K562 (cell line): ENCODE measurements around the gene SGSM2. TPM values are rescaled to one million over a fixed set of nuclear protein-coding genes. Genes with fewer than 3 reads are reported as not detected.

Experiments used
- ATF1 ChIP-seq, 2 experiments: fragments of 450-650 bp in 1 of 2; IDR thresholded peaks; 2 replicates each; pipeline ENCODE4 v1.6.1; 2016; ENCODE audit warnings: missing compliant biosample characterization in 1 of 2, missing genetic modification characterization in 1 of 2
- ATF6 ChIP-seq: sonication (generic); formaldehyde crosslinking; IDR thresholded peaks from 2 replicates; pipeline ENCODE4 v1.4.0; 2020; ENCODE audit warnings: mild to moderate bottlenecking, missing genetic modification reagents
- BRD4 ChIP-seq: fragments of 200-600 bp; sonication (generic); IDR thresholded peaks from 2 replicates; pipeline ENCODE4 v1.6.1; 2017; ENCODE audit warnings: inconsistent platforms
- CEBPB ChIP-seq: fragments of 450-650 bp; IDR thresholded peaks from 2 replicates; pipeline ENCODE4 v1.6.1; 2016; ENCODE audit warnings: missing genetic modification characterization, missing compliant biosample characterization
- E2F1 ChIP-seq: sonication (generic); formaldehyde crosslinking; IDR thresholded peaks from 2 replicates; pipeline ENCODE4 v1.8.1; 2023; ENCODE audit warnings: mild to moderate bottlenecking, missing genetic modification reagents, moderate library complexity
- EGR1 ChIP-seq: fragments of 450-650 bp; conservative IDR thresholded peaks from 2 replicates; pipeline ENCODE4 v1.6.1; 2017; ENCODE audit warnings: mild to moderate bottlenecking
- ELF1 ChIP-seq: fragments of 200-800 bp; sonication (Bioruptor generic); IDR thresholded peaks from 2 replicates; pipeline ENCODE4 v1.6.1; 2016; ENCODE audit warnings: missing genetic modification characterization, missing compliant biosample characterization
- FOXK2 ChIP-seq, 2 experiments: fragments of 450-650 bp; IDR thresholded peaks in 1 of 2; conservative IDR thresholded peaks in 1 of 2; 2 replicates each; pipeline ENCODE4 v1.6.1; 2016; ENCODE audit warnings: low read depth in 2 of 2, mild to moderate bottlenecking in 1 of 2
- HDAC1 ChIP-seq, 2 experiments: fragments of 450-650 bp; IDR thresholded peaks; 2 replicates each; pipeline ENCODE4 v1.6.1; 2016 to 2017; ENCODE audit warnings: inconsistent platforms in 1 of 2, mild to moderate bottlenecking in 1 of 2, moderate library complexity in 1 of 2
- HDAC2 ChIP-seq: fragments of 450-650 bp; IDR thresholded peaks from 2 replicates; pipeline ENCODE4 v1.6.1; 2016; ENCODE audit warnings: mild to moderate bottlenecking
- MAFK ChIP-seq: IDR thresholded peaks from 2 replicates; pipeline ENCODE4 v1.6.1; 2011; ENCODE audit warnings: low read length, improper control_type of control experiment
- MEIS2 ChIP-seq: fragments of 450-650 bp; IDR thresholded peaks from 2 replicates; pipeline ENCODE4 v1.6.1; 2014; ENCODE audit warnings: mild to moderate bottlenecking; ENCODE audit not compliant: partially characterized antibody
- MIER1 ChIP-seq: fragments of 450-650 bp; IDR thresholded peaks from 2 replicates; pipeline ENCODE4 v1.6.1; 2016; ENCODE audit warnings: antibody characterized with exemption, mild to moderate bottlenecking, low read depth
- MXI1 ChIP-seq: IDR thresholded peaks from 2 replicates; pipeline ENCODE4 v1.6.1; 2011; ENCODE audit warnings: low read depth, mild to moderate bottlenecking, improper control_type of control experiment, low read length
- MYNN ChIP-seq, 2 experiments: sonication (generic); formaldehyde crosslinking in 1 of 2; IDR thresholded peaks; 2 replicates each; pipeline versions ENCODE4 v1.5.0 to v1.6.1; 2016 to 2020; ENCODE audit warnings: antibody characterized with exemption in 1 of 2, missing genetic modification reagents in 1 of 2
- NFIC ChIP-seq: fragments of 450-650 bp; IDR thresholded peaks from 2 replicates; pipeline ENCODE4 v1.6.1; 2017; ENCODE audit warnings: mild to moderate bottlenecking, inconsistent platforms
- POLR2A ChIP-seq: fragments of 450-650 bp; conservative IDR thresholded peaks from 2 replicates; pipeline ENCODE4 v1.6.1; 2016
- PTBP1 ChIP-seq: fragments of 200-400 bp; formaldehyde crosslinking; IDR thresholded peaks from 2 replicates; pipeline ENCODE4 v1.6.1; 2017; ENCODE audit warnings: low read depth, low read length
- TEAD1 ChIP-seq, 2 experiments: fragments of 450-650 bp in 1 of 2; sonication (generic) in 1 of 2; formaldehyde crosslinking; IDR thresholded peaks; 2 replicates each; pipeline versions ENCODE4 v1.4.0 to v1.8.0; 2020 to 2022; ENCODE audit warnings: mild to moderate bottlenecking in 2 of 2, missing genetic modification reagents in 1 of 2
- TFAP4 ChIP-seq: sonication (generic); formaldehyde crosslinking; IDR thresholded peaks from 2 replicates; pipeline ENCODE4 v1.8.0; 2022; ENCODE audit warnings: missing genetic modification reagents, mild to moderate bottlenecking, moderate library complexity, borderline replicate concordance
- ZBED1 ChIP-seq: IDR thresholded peaks from 2 replicates; pipeline ENCODE4 v1.6.1; 2014
- ZBTB8A ChIP-seq: fragments of 450-650 bp; IDR thresholded peaks from 2 replicates; pipeline ENCODE4 v1.6.1; 2018; ENCODE audit warnings: mild to moderate bottlenecking, moderate library complexity; ENCODE audit not compliant: partially characterized antibody
- ZEB2 ChIP-seq: fragments of 450-650 bp; IDR thresholded peaks from 2 replicates; pipeline ENCODE4 v1.6.1; 2016
- ZFP30 ChIP-seq: fragments of 250-450 bp; sonication (Bioruptor Pico); IDR thresholded peaks from 2 replicates; pipeline ENCODE4 v1.8.0; 2022; ENCODE audit warnings: moderate library complexity, mild to moderate bottlenecking, inconsistent platforms, borderline replicate concordance
- ZNF165 ChIP-seq: fragments of 250-450 bp; sonication (Bioruptor Pico); IDR thresholded peaks from 2 replicates; pipeline ENCODE4 v1.4.0; 2020; ENCODE audit warnings: borderline replicate concordance
- ZNF263 ChIP-seq: sonication (generic); formaldehyde crosslinking; IDR thresholded peaks from 2 replicates; pipeline ENCODE4 v1.8.0; 2022; ENCODE audit warnings: mild to moderate bottlenecking, missing genetic modification reagents, borderline replicate concordance
- polyA plus RNA-seq, 8 experiments: library from polyadenylated mRNA; depleted of rRNA in 4 of 8; stranded (reverse) in 5 of 8; unstranded in 3 of 8; fragments of >200 nt; fragmentation: Nextera tagmentation in 2 of 8; fragmentation: Illumina TruSeq in 1 of 8; extraction: Ambion mirVana in 2 of 8; extraction: Trizol in 1 of 8; gene quantifications; 2 replicates each; pipeline versions ENCODE4 v1.2.1 to v1.2.3, GENCODE V29; 2011 to 2014; ENCODE audit warnings: inconsistent platforms in 1 of 8, missing spikeins in 1 of 8
- total RNA-seq, 7 experiments: library from RNA; depleted of rRNA in 6 of 7; stranded (reverse); fragments of >200 nt in 6 of 7; fragmentation: Illumina TruSeq in 2 of 7; extraction: Trizol in 2 of 7; gene quantifications; 2 replicates each; pipeline versions ENCODE4 v1.2.1 to v1.2.3, GENCODE V29; 2011 to 2021; ENCODE audit warnings: low replicate concordance in 1 of 7

SGSM2 gene
- total and polyA plus RNA-seq, 9 of the 15 experiments (the other 6 are each of a cell fraction or from before 2014, with no cell fraction given): 0.20 to 26.3 (median 14.8) TPM

- TF ChIP-seq MXI1 (peak; percentile 88), E2F1 (no peak), MYNN (IDR thresholded peaks at IDR 0.05) (0 out of 2 replicates have a peak, but pooled peaks have one; percentile 41), MYNN (CRISPR knock-in tag; IDR thresholded peaks at IDR 0.05) (no peak), ELF1 (tag) (peak; percentile 72; the same call in 1 of the 2 replicates), MIER1 (0 out of 2 replicates have a peak, but pooled peaks have one; percentile 36), ZEB2 (no peak), TEAD1 (CRISPR knock-in tag; IDR thresholded peaks at IDR 0.05) (0 out of 4 replicates have a peak, but pooled peaks of 1 of the 2 experiments have one; percentile 25), NFIC (peak; percentile 19; the same call in 1 of the 2 replicates), ZNF263 (no peak), ZBED1 (peak; percentile 98), POLR2A (peak; percentile 61), ATF1 (CRISPR knock-in tag; IDR thresholded peaks at IDR 0.05) (0 out of 2 replicates have a peak, but pooled peaks have one; percentile 38), ATF1 (tag; IDR thresholded peaks at IDR 0.05) (peak; percentile 96), ATF6 (CRISPR knock-in tag) (0 out of 2 replicates have a peak, but pooled peaks have one; percentile 56), EGR1 (peak; percentile 65), FOXK2 (conservative IDR thresholded peaks at IDR 0.05 in 1 of 2, IDR thresholded peaks at IDR 0.05 in 1 of 2; ENCODE audit: low read depth in 2 of 2) (peak; percentile 95 to 97), HDAC2 (0 out of 2 replicates have a peak, but pooled peaks have one; percentile 57), TFAP4 (CRISPR knock-in tag) (peak; percentile 89), MEIS2 (no peak), ZFP30 (CRISPR knock-in tag) (no peak), MAFK (no peak), CEBPB (tag) (peak; percentile 97), ZBTB8A (no peak), PTBP1 (0 out of 2 replicates have a peak, but pooled peaks have one; percentile 30), BRD4 (peak; percentile 43; the same call in 1 of the 2 replicates), ZNF165 (no peak), HDAC1 (IDR thresholded peaks at IDR 0.05) (peak in 1 of 2 experiments; percentile 88; a peak in 2 of 4 replicates)
These were observed 64.3 kb downstream of the SGSM2 start (continued) for GRCh38 chr17:2401426-2402221.
